GM19099 (cell line): ENCODE data around the gene ERGIC1.

ENCODE experiments used
- POLR2A ChIP-seq: IDR thresholded peaks from 3 replicates; pipeline ENCODE4 v1.6.1; 2011; ENCODE audit warnings: low read depth; ENCODE audit not compliant: insufficient read length; ENCODE audit errors: extremely low read depth

The ERGIC1 gene

DNA sequence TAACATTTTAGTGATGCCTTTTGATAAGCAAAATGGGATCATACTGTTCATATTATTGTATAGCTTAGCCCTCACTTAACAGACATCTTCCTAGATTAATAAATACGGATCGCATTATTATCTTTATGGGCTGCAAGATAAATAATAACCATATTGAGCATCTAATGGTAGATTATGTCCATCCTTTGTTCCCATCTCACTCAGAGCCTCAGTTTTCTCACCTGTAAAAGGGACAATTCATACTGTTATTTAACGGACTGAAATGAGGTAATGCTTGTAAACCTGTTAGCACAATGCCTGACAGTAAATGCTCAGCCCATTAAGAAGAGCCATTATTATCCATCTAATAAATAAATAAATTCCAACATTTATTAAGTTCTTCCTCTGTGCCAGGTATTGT, 122.2 kb downstream of the ERGIC1 start:
- no peak for TF ChIP-seq POLR2A

- no peak for TF ChIP-seq POLR2A
Observed at GRCh38 chr5:172956936-172957335, 122.9 kb downstream of the ERGIC1 start.

DNA sequence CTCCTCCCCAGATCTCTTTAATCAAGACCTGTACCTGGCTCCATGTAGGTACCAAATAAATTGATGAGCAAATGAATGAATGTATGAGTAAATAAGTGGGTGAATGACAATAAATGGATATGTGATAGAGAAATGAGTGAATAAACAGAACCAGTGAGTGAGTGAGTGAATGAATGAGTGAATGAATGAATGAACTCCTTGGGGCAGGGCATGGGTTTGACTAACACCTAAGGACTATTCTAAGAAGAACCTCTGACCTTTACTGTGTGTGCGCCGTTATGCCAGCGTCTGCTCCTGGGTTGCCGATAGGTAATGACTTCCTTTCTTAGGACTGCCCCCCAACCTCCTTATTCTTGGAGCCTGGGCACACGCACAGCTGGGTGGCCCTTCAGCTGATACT, 123.4 kb downstream of the ERGIC1 start:
- TF ChIP-seq POLR2A = no peak

GRCh38 chr5:172958331-172959046, 124.4 kb downstream of the ERGIC1 start:
- TF ChIP-seq POLR2A = no peak

DNA sequence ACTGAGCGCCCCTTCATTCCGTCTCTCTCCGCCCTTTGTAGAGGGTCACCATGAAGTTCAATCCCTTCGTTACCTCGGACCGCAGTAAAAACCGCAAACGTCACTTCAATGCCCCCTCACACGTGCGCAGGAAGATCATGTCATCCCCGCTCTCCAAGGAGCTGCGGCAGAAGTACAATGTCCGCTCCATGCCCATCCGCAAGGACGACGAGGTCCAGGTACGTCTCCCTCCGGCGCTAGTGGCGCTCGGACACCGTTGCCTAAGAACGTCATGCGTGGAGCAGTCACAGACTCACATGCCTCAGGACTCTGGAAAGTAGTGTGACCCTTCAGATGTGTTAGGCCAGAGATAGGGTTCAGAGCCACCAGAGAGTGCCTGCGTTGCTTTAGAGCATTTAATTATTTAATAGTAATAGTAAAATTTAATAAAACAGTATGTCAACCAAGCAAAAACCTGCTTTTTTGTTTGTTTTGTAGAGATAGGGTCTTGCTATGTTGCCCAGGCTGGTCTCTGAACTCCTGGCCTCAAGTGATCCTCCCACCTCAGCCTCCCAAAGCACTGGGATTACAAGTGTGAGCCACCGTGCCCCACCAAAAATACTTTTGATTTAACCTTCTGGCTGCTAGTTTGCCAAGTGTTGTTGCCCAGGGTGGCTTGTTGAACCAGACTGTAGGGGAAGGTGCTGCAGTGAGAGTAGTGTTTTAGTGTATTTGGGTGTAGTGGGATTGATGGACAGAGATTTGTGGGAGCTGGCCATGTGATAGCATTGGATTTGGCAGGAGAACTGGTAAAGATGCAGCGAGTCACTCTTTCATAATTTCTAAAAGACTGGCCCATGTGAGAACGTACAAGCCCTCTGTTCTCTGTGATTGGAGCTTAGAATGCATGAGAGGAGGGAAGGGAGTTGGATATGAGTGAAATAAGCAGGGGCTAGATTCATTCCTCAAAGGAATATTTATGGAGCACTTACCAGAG, 126.1 kb downstream of the ERGIC1 start:
- no peak for TF ChIP-seq POLR2A

- no peak for TF ChIP-seq POLR2A
Observed at GRCh38 chr5:172969921-172970320, 135.9 kb downstream of the ERGIC1 start.

GRCh38 chr5:172971482-172971881, 137.4 kb downstream of the ERGIC1 start:
- no peak for TF ChIP-seq POLR2A

DNA sequence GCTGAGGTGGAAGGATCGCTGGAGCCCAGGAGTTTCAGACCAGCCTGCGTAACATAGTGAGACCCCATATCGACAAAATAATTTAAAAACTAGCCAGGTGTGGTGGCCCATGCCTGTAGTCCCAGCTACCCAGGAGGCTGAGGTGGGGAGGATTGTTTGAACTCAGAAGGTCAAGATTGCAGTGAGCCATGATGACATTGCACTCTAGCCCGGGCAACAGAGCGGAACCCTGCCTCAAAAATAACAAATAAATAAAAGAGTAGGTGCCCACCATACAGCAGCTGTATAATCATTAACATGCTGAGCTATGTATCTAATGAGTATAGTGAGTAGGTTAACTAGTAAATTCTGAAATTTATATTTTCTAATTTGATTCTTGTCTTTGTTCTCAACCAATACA, 138.5 kb downstream of the ERGIC1 start:
- TF ChIP-seq POLR2A = no peak

DNA sequence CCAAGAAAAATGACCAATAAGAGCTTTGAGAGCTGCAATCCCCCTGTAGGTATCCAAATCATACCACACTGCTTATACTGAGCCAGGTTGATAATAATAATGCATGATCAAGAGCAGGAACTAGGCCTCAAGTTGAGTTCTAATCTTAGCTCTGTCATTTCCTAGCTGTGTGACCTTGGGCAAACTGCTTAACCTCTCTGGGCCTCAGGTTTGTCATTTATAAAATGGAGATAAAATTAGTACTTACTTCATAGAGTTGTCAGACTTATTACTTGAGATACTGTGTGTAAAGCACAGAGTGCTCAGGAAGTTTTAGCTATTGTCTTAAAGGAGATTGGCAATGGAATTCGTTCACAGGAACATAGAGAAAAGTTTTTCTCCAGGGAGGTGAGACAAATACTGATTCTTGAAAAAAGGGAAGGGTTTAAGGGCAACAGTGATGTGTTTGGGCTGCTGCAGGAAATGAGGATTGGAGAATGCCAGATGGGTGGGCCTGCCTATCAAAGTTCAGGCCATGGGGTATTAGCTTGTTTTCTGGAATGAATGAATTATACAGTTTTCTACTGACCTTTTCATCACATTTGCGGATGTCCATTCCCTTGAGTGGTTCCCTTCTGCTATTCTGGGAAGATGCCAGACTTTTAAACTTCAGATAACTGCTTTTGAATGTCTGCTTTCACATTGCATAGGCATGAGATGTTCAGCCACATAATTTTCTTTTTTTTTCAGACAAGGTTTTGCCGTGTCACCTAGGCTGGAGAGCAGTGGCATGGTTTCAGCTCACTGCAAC, 139.3 kb downstream of the ERGIC1 start:
- TF ChIP-seq POLR2A = no peak

GRCh38 chr5:172973931-172974330, 139.9 kb downstream of the ERGIC1 start:
- no peak for TF ChIP-seq POLR2A

GRCh38 chr5:172975289-172975688, 141.2 kb downstream of the ERGIC1 start:
- TF ChIP-seq POLR2A = no peak

DNA sequence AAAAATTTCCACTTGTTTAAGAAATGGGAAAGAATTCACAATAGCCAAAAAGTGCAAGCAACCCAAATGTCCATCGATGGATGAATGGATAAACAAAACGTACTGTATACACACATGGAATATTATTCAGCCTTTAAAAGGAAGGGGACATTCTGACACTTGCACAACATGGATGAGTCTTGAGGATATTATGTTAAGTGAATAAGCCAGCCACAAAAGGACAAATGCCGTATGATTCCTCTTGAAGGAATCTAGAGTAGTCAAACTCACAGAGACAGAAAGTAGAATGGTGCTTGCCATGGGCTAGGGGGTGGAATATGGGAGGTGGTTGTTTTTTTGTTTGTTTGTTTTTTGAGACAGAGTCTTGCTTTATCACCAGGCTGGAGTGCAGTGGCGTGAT, 145.7 kb downstream of the ERGIC1 start:
- TF ChIP-seq POLR2A = no peak

DNA sequence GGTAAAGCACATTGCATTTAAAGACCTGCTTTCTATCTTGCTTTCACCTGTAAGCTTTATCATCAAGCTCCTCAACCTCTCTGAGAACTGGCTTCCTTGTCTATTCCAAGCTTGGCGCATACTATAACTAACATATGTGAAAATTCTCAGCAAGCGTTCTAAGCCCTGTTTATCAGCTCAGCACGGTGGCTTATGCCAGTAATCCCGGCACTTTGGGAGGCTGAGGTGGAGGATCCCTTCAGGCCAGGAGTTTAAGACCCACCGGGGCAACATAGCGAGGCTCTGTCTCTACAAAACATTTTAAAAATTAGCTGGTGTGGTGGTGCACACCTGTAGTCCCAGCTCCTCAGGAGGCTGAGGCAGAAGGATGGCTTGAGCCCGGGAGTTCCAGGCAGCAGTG, 147.9 kb downstream of the ERGIC1 start:
- TF ChIP-seq POLR2A = no peak

- peak; percentile 93 for TF ChIP-seq POLR2A
Observed at GRCh38 chr5:172983542-172984243, 149.6 kb downstream of the ERGIC1 start, which contains the start of gene ATP6V0E1. Gene ATP6V0E1, plus strand, starts transcription at chr5:172983771. Its CDS starts 90 bp downstream, at chr5:172983861.
